ENCODE data around the gene NECAP2.
"Not testable (repeated sequence)": the region's sequence is repeated elsewhere in the genome, so short reads cannot be mapped to it uniquely, and the experiment has no call there.

Gene NECAP2

GRCh38 chr1:16498047-16498446 lies 57.5 kb downstream of the NECAP2 start:
- not testable (repeated sequence) for DNase-seq (ENCODE audit: low read depth in 2 of 2)

- DNase-seq (ENCODE audit: low read depth in 2 of 2): peak; percentile 74 to 76
Measured at GRCh38 chr1:16498573-16499413, 58.3 kb downstream of the NECAP2 start.

DNA sequence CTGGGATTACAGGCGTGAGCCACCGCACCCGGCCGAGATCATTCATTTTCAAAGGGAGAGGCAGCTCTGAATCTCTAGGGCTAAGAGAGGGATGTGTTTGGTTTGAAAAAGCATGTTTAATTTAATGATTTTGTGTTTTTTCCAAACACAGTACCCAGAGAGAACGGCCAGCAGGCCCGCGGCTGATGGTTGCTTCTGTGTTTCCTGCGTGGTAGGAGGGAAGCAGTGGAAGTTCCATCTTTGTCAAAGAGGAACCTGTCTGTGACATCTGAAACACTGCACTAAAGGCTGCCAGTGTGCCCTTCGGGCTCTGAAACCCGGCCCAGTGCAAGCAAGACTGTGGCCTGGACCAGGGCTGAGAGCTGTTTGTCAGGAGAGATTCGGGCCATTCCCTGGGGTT lies 59.9 kb downstream of the NECAP2 start:
- not testable (repeated sequence) for DNase-seq (ENCODE audit: low read depth in 2 of 2)

- DNase-seq (ENCODE audit: low read depth in 2 of 2): not testable (repeated sequence)
Measured at GRCh38 chr1:16500975-16501374, 60.5 kb downstream of the NECAP2 start.

- not testable (repeated sequence) for DNase-seq (ENCODE audit: low read depth in 2 of 2)
Measured at GRCh38 chr1:16501446-16501845, 60.9 kb downstream of the NECAP2 start.

DNA sequence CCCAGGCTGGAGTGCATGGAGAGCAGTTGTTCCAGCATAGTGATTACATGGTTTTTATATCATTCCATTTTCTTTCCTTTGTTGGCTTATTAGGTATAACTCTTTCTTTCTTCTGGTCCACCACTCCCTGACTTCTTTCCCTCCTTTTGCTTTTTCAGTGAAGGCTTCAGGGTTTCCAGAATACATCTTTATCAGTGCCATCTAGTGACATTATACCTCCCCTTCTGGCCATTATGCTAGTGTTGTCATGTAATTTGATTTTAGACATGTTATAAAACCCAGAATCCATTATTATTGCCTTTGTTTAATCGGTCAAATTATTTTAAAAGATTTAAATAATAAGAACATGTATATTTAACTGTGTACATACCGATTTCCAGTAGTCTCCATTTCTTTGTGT lies 63.0 kb downstream of the NECAP2 start:
- DNase-seq (ENCODE audit: low read depth in 2 of 2): no peak

- not testable (repeated sequence) for DNase-seq (ENCODE audit: low read depth in 2 of 2)
Measured at GRCh38 chr1:16505870-16506269, 65.3 kb downstream of the NECAP2 start.

GRCh38 chr1:16506364-16507136 lies 66.0 kb downstream of the NECAP2 start:
- DNase-seq (ENCODE audit: low read depth in 2 of 2): not testable (repeated sequence)

- not testable (repeated sequence) for DNase-seq (ENCODE audit: low read depth in 2 of 2)
Measured at GRCh38 chr1:16508861-16509445, 68.4 kb downstream of the NECAP2 start.
